ENCODE results near the gene ZFYVE26. TPM values are rescaled to one million over a fixed set of nuclear protein-coding genes. Genes with fewer than 3 reads are reported as not detected.

Gene ZFYVE26
- total RNA-seq, 1 donor from 2014 or later = 42.9 TPM

DNA sequence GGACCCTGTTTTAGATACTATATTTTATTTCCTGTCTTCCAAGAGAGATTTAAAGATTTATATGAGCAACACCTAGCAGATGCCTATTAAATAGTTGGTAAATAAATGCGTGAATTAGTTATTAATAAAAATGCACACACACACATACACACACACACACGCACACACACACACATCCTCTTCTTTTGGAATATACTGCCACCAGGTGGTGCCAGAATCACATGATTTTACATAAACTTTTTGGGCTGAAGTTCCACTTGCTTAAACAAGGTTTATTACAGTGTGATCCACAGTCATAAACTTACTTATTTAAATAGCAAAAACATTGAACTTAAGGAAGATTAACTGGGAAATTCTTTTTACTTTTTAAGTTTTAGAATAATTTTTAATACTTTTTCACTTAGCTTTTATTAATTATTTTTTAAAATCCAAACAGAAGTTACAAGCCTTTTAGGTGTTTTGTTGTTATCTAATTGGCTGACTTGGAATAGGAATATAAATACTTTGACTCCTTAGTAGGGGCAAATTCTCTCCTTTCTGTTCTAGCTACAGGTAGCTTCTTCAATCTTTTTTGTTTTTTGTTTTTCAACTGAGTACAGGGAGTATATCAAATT lies 20.7 kb upstream of the ZFYVE26 start:
- no peaks in the 10 kb centered on the region for H3K4me1 ChIP-seq
- no peaks in the 10 kb centered on the region for H3K9me3 ChIP-seq
- TF ChIP-seq, protein P1, sequence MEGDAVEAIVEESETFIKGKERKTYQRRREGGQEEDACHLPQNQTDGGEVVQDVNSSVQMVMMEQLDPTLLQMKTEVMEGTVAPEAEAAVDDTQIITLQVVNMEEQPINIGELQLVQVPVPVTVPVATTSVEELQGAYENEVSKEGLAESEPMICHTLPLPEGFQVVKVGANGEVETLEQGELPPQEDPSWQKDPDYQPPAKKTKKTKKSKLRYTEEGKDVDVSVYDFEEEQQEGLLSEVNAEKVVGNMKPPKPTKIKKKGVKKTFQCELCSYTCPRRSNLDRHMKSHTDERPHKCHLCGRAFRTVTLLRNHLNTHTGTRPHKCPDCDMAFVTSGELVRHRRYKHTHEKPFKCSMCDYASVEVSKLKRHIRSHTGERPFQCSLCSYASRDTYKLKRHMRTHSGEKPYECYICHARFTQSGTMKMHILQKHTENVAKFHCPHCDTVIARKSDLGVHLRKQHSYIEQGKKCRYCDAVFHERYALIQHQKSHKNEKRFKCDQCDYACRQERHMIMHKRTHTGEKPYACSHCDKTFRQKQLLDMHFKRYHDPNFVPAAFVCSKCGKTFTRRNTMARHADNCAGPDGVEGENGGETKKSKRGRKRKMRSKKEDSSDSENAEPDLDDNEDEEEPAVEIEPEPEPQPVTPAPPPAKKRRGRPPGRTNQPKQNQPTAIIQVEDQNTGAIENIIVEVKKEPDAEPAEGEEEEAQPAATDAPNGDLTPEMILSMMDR (IDR thresholded peaks at IDR 0.05) = peak; percentile 56
- no peaks in the 10 kb centered on the region for H3K27me3 ChIP-seq
- intact Hi-C loops (cut with DNase I) = no loop called here
- no peak overlapping the region for H3K4me3 ChIP-seq
- H3K27ac ChIP-seq = no peak overlapping the region
- no peaks in the 10 kb centered on the region for H3K36me3 ChIP-seq
- DNase-seq (no peak), ATAC-seq (peak; percentile 89)

- Histone ChIP-seq H3K4me3 (no peak overlapping the region), H3K36me3 (no peaks in the 10 kb centered on the region), H3K4me1 (no peaks in the 10 kb centered on the region), H3K27ac (no peak overlapping the region), H3K9me3 (no peaks in the 10 kb centered on the region), H3K27me3 (no peaks in the 10 kb centered on the region)
- DNase-seq (no peak), ATAC-seq (no peak)
- intact Hi-C loops (cut with DNase I) = no loop called here
- TF ChIP-seq, protein P1 (IDR thresholded peaks at IDR 0.05) = no peak
Measured at GRCh38 chr14:67835596-67835995, 19.2 kb upstream of the ZFYVE26 start.

- H3K27ac ChIP-seq = no peak overlapping the region
- no peak overlapping the region for H3K4me3 ChIP-seq
- H3K9me3 ChIP-seq = no peaks in the 10 kb centered on the region
- H3K4me1 ChIP-seq = no peaks in the 10 kb centered on the region
- DNase-seq (no peak), ATAC-seq (no peak)
- H3K36me3 ChIP-seq = no peaks in the 10 kb centered on the region
- TF ChIP-seq, protein P1 (IDR thresholded peaks at IDR 0.05) = no peak
- intact Hi-C loops (cut with DNase I) = no loop called here
- H3K27me3 ChIP-seq = no peaks in the 10 kb centered on the region
Measured at GRCh38 chr14:67833403-67833802, 17.0 kb upstream of the ZFYVE26 start.

DNA sequence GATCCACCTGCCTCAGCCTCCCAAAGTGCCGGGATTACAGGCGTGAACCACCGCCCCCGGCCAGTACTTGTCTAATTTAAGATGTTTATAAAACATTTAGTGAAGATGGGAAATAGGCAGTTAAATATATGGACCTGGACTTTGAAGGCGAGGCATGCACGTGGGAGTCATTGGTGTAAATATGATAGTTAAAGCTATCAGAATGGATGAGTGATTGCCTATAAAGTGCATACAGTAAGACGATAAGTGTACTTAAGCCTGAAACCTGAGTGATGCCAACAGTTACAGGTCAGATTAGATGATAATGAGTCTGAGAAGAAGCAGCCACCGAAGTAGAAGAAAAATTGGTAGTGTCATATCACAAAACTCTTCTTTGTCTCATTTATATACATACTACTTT lies 14.7 kb upstream of the ZFYVE26 start:
- TF ChIP-seq, protein P1 (IDR thresholded peaks at IDR 0.05) = no peak
- DNase-seq (no peak), ATAC-seq (no peak)
- Histone ChIP-seq H3K27ac (no peak overlapping the region), H3K4me3 (no peak overlapping the region), H3K27me3 (no peaks in the 10 kb centered on the region), H3K36me3 (no peaks in the 10 kb centered on the region), H3K9me3 (no peaks in the 10 kb centered on the region), H3K4me1 (no peaks in the 10 kb centered on the region)
- intact Hi-C loops (cut with DNase I) = no loop called here

GRCh38 chr14:67821121-67821520 lies 4.7 kb upstream of the ZFYVE26 start:
- H3K9me3 ChIP-seq = no peaks in the 10 kb centered on the region
- peaks cover 4% of the 10 kb centered on the region for H3K4me1 ChIP-seq
- intact Hi-C loops (cut with DNase I) = no loop called here
- ATAC-seq (no peak), DNase-seq (no peak)
- H3K36me3 ChIP-seq = no peaks in the 10 kb centered on the region
- TF ChIP-seq, protein P1 (IDR thresholded peaks at IDR 0.05) = no peak
- no peak overlapping the region for H3K27ac ChIP-seq
- no peak overlapping the region for H3K4me3 ChIP-seq
- H3K27me3 ChIP-seq = no peaks in the 10 kb centered on the region

Data from upper lobe of right lung (tissue), 1 donor.